GM23248 (cell line): ENCODE data around the gene CCDC63.

Experiments used
- EZH2 ChIP-seq: fragments of 200-600 bp; sonication (generic); IDR thresholded peaks from 2 replicates; pipeline ENCODE4 v1.6.1; 2018; ENCODE audit warnings: antibody characterized with exemption, mild to moderate bottlenecking; ENCODE audit not compliant: insufficient read depth, poor library complexity, severe bottlenecking
- EZH2phosphoT487 ChIP-seq: fragments of 200-600 bp; sonication (generic); IDR thresholded peaks from 2 replicates; pipeline ENCODE4 v1.6.1; 2018; ENCODE audit warnings: antibody characterized with exemption, moderate library complexity, mild to moderate bottlenecking, low read depth; ENCODE audit not compliant: insufficient read depth

GRCh38 chr12:110849221-110849620, 2.4 kb downstream of the CCDC63 start:
- no peak for TF ChIP-seq EZH2phosphoT487
- TF ChIP-seq EZH2: no peak
